Lung (tissue), 16 donors: ENCODE data around the gene SDF2L1. TPM values are rescaled to one million over a fixed set of nuclear protein-coding genes. Genes with fewer than 3 reads are reported as not detected.

Source experiments
- ATAC-seq: fragments of 200-7000 bp; cut with Tn5 transposase; one replicate; pipeline ENCODE4 v1.9.1; 2020; ENCODE audit warnings: moderate number of reproducible peaks; ENCODE audit not compliant: insufficient read depth, low FRiP score
- DNase-seq, 3 donors: peaks; one replicate each; pipeline ENCODE4 v3.0.0-alpha.2; 2013 to 2017
- H3K27ac ChIP-seq, 2 donors: one replicate each; pipeline ENCODE4 v1.5.1; 2013; ENCODE audit warnings: mild to moderate bottlenecking in 2 of 2, moderate library complexity in 2 of 2, control low read depth in 1 of 2, inconsistent platforms in 1 of 2, low read depth in 1 of 2, low read length in 1 of 2
- H3K27me3 ChIP-seq, 3 donors: one replicate each; pipeline ENCODE4 v1.5.1; 2013; ENCODE audit warnings: low read length in 2 of 3; ENCODE audit not compliant: control insufficient read depth in 3 of 3, insufficient read depth in 3 of 3
- H3K36me3 ChIP-seq, 4 donors: one replicate each; pipeline ENCODE4 v1.5.1; 2013; ENCODE audit warnings: low read length in 4 of 4, mild to moderate bottlenecking in 1 of 4, moderate library complexity in 1 of 4; ENCODE audit not compliant: control insufficient read depth in 4 of 4, insufficient read depth in 4 of 4
- H3K4me1 ChIP-seq, 5 donors: one replicate each; pipeline ENCODE4 v1.5.1; 2013; ENCODE audit warnings: low read length in 5 of 5, mild to moderate bottlenecking in 2 of 5, moderate library complexity in 1 of 5; ENCODE audit not compliant: control insufficient read depth in 5 of 5, insufficient read depth in 5 of 5
- H3K4me3 ChIP-seq: one replicate; pipeline ENCODE4 v1.5.1; 2013; ENCODE audit warnings: mild to moderate bottlenecking, control low read depth, moderate library complexity
- H3K9ac ChIP-seq, 2 donors: one replicate each; pipeline ENCODE4 v1.5.1; 2013; ENCODE audit warnings: low read length in 2 of 2, control low read depth in 1 of 2; ENCODE audit not compliant: insufficient read depth in 1 of 2
- H3K9me3 ChIP-seq, 4 donors: one replicate each; pipeline ENCODE4 v1.5.1; 2013; ENCODE audit warnings: low read length in 3 of 4, mild to moderate bottlenecking in 1 of 4, moderate library complexity in 1 of 4; ENCODE audit not compliant: control insufficient read depth in 4 of 4, insufficient read depth in 3 of 4
- CTCF ChIP-seq: IDR thresholded peaks from 2 replicates; pipeline ENCODE4 v1.5.1; 2012; ENCODE audit warnings: mild to moderate bottlenecking; ENCODE audit errors: control extremely low read depth, extremely low read depth
- WGBS, 2 donors: extraction: QIAGEN DNeasy Blood & Tissue Kit; methylation state at CpG; one replicate each; pipeline ENCODE4 v1.1.7; 2013; 5-methylcytosine and 5-hydroxymethylcytosine counted together
- long read RNA-seq, 5 donors: transcript quantifications; one replicate each; lab custom pipeline, GENCODE V29; 2026
- polyA plus RNA-seq, 2 donors: library from polyadenylated mRNA; stranded (reverse); fragments of 200-250 nt; gene quantifications; one replicate each; pipeline ENCODE4 v1.2.1, GENCODE V29; 2013
- total RNA-seq, 2 donors: library from RNA; depleted of rRNA in 1 of 2; stranded (reverse); fragments of >200 nt in 1 of 2; gene quantifications; one replicate each; pipeline ENCODE4 v1.2.1, GENCODE V29; 2014 to 2021
- donor health status: control.
- donor health status: control.
- donor health status: Bipolar disorder and iron deficiency.
- donor health status: healthy.
- donor health status: DM: yes; HTN: yes; CAD: no.

The SDF2L1 gene
- total RNA-seq = 100 to 1,000 TPM in 1 of 2 donors, 1 to 10 TPM in 1; 7.3 to 116 TPM
- polyA plus RNA-seq = 100 to 1,000 TPM in 1 of 2 donors, 10 to 100 TPM in 1; 40.0 to 200 TPM
- long read RNA-seq, donor 1, transcript SDF2L1-201 (3 exons, 865 nt) = major isoform, 33 of 33 reads
- long read RNA-seq, donor 1, partial matches to known transcripts = 0 of 33 reads
- long read RNA-seq, donor 1, other reads (novel, unspliced or antisense) = 0 of 33 reads
- long read RNA-seq, donor 2, transcript SDF2L1-201 (3 exons, 865 nt) = major isoform, 18 of 19 reads
- long read RNA-seq, donor 2, partial matches to known transcripts = 0 of 19 reads
- long read RNA-seq, donor 2, other reads (novel, unspliced or antisense) = 0 of 19 reads
- long read RNA-seq, donor 3, transcript SDF2L1-201 (3 exons, 865 nt) = major isoform, 17 of 17 reads
- long read RNA-seq, donor 3, partial matches to known transcripts = 0 of 17 reads
- long read RNA-seq, donor 3, other reads (novel, unspliced or antisense) = 0 of 17 reads
- long read RNA-seq, donor 4, transcript SDF2L1-201 (3 exons, 865 nt) = major isoform, 27 of 29 reads
- long read RNA-seq, donor 4, partial matches to known transcripts = 0 of 29 reads
- long read RNA-seq, donor 4, other reads (novel, unspliced or antisense) = 0 of 29 reads
- long read RNA-seq, donor 5, transcript SDF2L1-201 (3 exons, 865 nt) = major isoform, 40 of 58 reads
- long read RNA-seq, donor 5, partial matches to known transcripts = 15 of 58 reads
- long read RNA-seq, donor 5, other reads (novel, unspliced or antisense) = 0 of 58 reads

GRCh38 chr22:21641789-21642583, at the start of gene SDF2L1:
Gene SDF2L1 (plus strand): TSS chr22:21642302. CDS start chr22:21642337, 35 bp downstream.
- ATAC-seq = peak; percentile 98
- peak within 1 kb of the TSS; percentile 68 for H3K4me3 ChIP-seq
- 0 to 1% methylated on average over 76 of the region's 76 CpGs for WGBS, 2 donors
- peak; percentile 98 to 99 (median 98) for DNase-seq
- peaks cover 0 to 8% (median 0%) of the 10 kb centered on the region in 4 donors for H3K36me3 ChIP-seq
- peak within 1 kb of the TSS; percentile 3 to 37 for H3K9ac ChIP-seq
- peak; percentile 15 for TF ChIP-seq CTCF
- H3K4me1 ChIP-seq = peaks cover 0 to 18% (median 3%) of the 10 kb centered on the region in 5 donors
- peak within 1 kb of the TSS; percentile 78 to 88 for H3K27ac ChIP-seq
- no peaks in the 10 kb centered on the region for H3K27me3 ChIP-seq
- no peaks in the 10 kb centered on the region for H3K9me3 ChIP-seq

GRCh38 chr22:21592422-21592821, 49.7 kb upstream of the SDF2L1 start:
- Histone ChIP-seq H3K4me3 (no peak overlapping the region), H3K27me3 (no peaks in the 10 kb centered on the region), H3K27ac (no peak overlapping the region), H3K9ac (no peak overlapping the region), H3K4me1 (peaks cover 0 to 17% (median 12%) of the 10 kb centered on the region in 5 donors), H3K9me3 (no peaks in the 10 kb centered on the region), H3K36me3 (peaks cover 0 to 25% (median 9%) of the 10 kb centered on the region in 4 donors)
- no peak for TF ChIP-seq CTCF
- no peak for ATAC-seq
- WGBS, 2 donors = 85 to 90% methylated on average over 3 of the region's 3 CpGs
- no peak for DNase-seq

- Histone ChIP-seq H3K4me1 (peaks cover 0 to 17% (median 10%) of the 10 kb centered on the region in 5 donors), H3K9me3 (no peaks in the 10 kb centered on the region), H3K27me3 (no peaks in the 10 kb centered on the region), H3K36me3 (peaks cover 0 to 24% (median 9%) of the 10 kb centered on the region in 4 donors), H3K4me3 (no peak overlapping the region), H3K9ac (no peak overlapping the region), H3K27ac (no peak overlapping the region)
- WGBS, 2 donors = 79 to 84% methylated on average over 11 of the region's 11 CpGs
- no peak for TF ChIP-seq CTCF
- ATAC-seq (no peak), DNase-seq (no peak)
Measured at GRCh38 chr22:21593406-21594232, 48.5 kb upstream of the SDF2L1 start.
